ENCODE measurements around the gene ADCY9.

ADCY9 gene

GRCh38 chr16:4103745-4104144 lies 12.5 kb downstream of the ADCY9 start:
- no peaks in the 10 kb centered on the region for H3K36me3 ChIP-seq (ENCODE audit: control insufficient read depth, low read length)
- TF ChIP-seq CTCF (IDR thresholded peaks at IDR 0.05; ENCODE audit: low read depth, low read length, poor library complexity, severe bottlenecking) (no peak), EZH2phosphoT487 (IDR thresholded peaks at IDR 0.05; ENCODE audit: borderline replicate concordance, low read length) (no peak)
- H3K4me1 ChIP-seq (ENCODE audit: control insufficient read depth, low read length), result no peaks in the 10 kb centered on the region
- no peaks in the 10 kb centered on the region for H3K27me3 ChIP-seq (ENCODE audit: control insufficient read depth, low read length)
- H3F3A ChIP-seq (ENCODE audit: control insufficient read depth, insufficient read depth), result no peaks in the 10 kb centered on the region
- H4K20me1 ChIP-seq (ENCODE audit: control insufficient read depth, insufficient read depth, low read depth, low read length), result no peaks in the 10 kb centered on the region
- no peaks in the 10 kb centered on the region for H3K79me2 ChIP-seq (ENCODE audit: control insufficient read depth, low read length)
- no peak overlapping the region for H3K4me3 ChIP-seq (ENCODE audit: low read length)
- H3K27ac ChIP-seq (ENCODE audit: low read depth, low read length), result no peak overlapping the region
- no peaks in the 10 kb centered on the region for H3K9me3 ChIP-seq (ENCODE audit: control insufficient read depth, insufficient read depth, low read length)
- no peaks in the 10 kb centered on the region for H3K9me2 ChIP-seq (replicated peaks; ENCODE audit: control insufficient read depth, low read length)
- no peak overlapping the region for H3K4me2 ChIP-seq (ENCODE audit: low read length)

- H3K9me3 ChIP-seq (ENCODE audit: control insufficient read depth, insufficient read depth, low read length), result no peaks in the 10 kb centered on the region
- no peak overlapping the region for H3K4me3 ChIP-seq (ENCODE audit: low read length)
- no peaks in the 10 kb centered on the region for H3K79me2 ChIP-seq (ENCODE audit: control insufficient read depth, low read length)
- H3K27me3 ChIP-seq (ENCODE audit: control insufficient read depth, low read length), result no peaks in the 10 kb centered on the region
- TF ChIP-seq EZH2phosphoT487 (IDR thresholded peaks at IDR 0.05; ENCODE audit: borderline replicate concordance, low read length) (no peak), CTCF (IDR thresholded peaks at IDR 0.05; ENCODE audit: low read depth, low read length, poor library complexity, severe bottlenecking) (no peak)
- no peak overlapping the region for H3K27ac ChIP-seq (ENCODE audit: low read depth, low read length)
- H3K36me3 ChIP-seq (ENCODE audit: control insufficient read depth, low read length), result no peaks in the 10 kb centered on the region
- no peaks in the 10 kb centered on the region for H3F3A ChIP-seq (ENCODE audit: control insufficient read depth, insufficient read depth)
- H3K9me2 ChIP-seq (replicated peaks; ENCODE audit: control insufficient read depth, low read length), result no peaks in the 10 kb centered on the region
- no peaks in the 10 kb centered on the region for H4K20me1 ChIP-seq (ENCODE audit: control insufficient read depth, insufficient read depth, low read depth, low read length)
- H3K4me2 ChIP-seq (ENCODE audit: low read length), result no peak overlapping the region
- no peaks in the 10 kb centered on the region for H3K4me1 ChIP-seq (ENCODE audit: control insufficient read depth, low read length)
These were observed 14.6 kb downstream of the ADCY9 start for GRCh38 chr16:4101421-4102219.

- no peaks in the 10 kb centered on the region for H3K36me3 ChIP-seq (ENCODE audit: control insufficient read depth, low read length)
- no peaks in the 10 kb centered on the region for H3K9me2 ChIP-seq (replicated peaks; ENCODE audit: control insufficient read depth, low read length)
- H3K4me3 ChIP-seq (ENCODE audit: low read length), result no peak overlapping the region
- no peaks in the 10 kb centered on the region for H4K20me1 ChIP-seq (ENCODE audit: control insufficient read depth, insufficient read depth, low read depth, low read length)
- no peak overlapping the region for H3K27ac ChIP-seq (ENCODE audit: low read depth, low read length)
- no peaks in the 10 kb centered on the region for H3K27me3 ChIP-seq (ENCODE audit: control insufficient read depth, low read length)
- H3K4me1 ChIP-seq (ENCODE audit: control insufficient read depth, low read length), result no peaks in the 10 kb centered on the region
- H3K79me2 ChIP-seq (ENCODE audit: control insufficient read depth, low read length), result no peaks in the 10 kb centered on the region
- TF ChIP-seq CTCF (IDR thresholded peaks at IDR 0.05; ENCODE audit: low read depth, low read length, poor library complexity, severe bottlenecking), result no peak
- TF ChIP-seq EZH2phosphoT487 (IDR thresholded peaks at IDR 0.05; ENCODE audit: borderline replicate concordance, low read length), result no peak
- no peak overlapping the region for H3K4me2 ChIP-seq (ENCODE audit: low read length)
- no peaks in the 10 kb centered on the region for H3K9me3 ChIP-seq (ENCODE audit: control insufficient read depth, insufficient read depth, low read length)
- no peaks in the 10 kb centered on the region for H3F3A ChIP-seq (ENCODE audit: control insufficient read depth, insufficient read depth)
These were observed 17.7 kb downstream of the ADCY9 start for GRCh38 chr16:4098501-4098900.

Measured in DOHH2 (cell line).